DMS79 treated with DMSO at 0.1 percent for 48 hours (cell line): ENCODE results near the gene CBLIF.
"Not testable (repeated sequence)": the region's sequence is repeated elsewhere in the genome, so short reads cannot be mapped to it uniquely, and the experiment has no call there.

Experiments used
- DNase-seq: peaks from one replicate; lab custom pipeline; 2025; lab: John Stamatoyannopoulos, UW

Gene CBLIF

GRCh38 chr11:59847626-59848025, 2.3 kb upstream of the CBLIF start:
- DNase-seq: no peak

- no peak for DNase-seq
These were observed 1.3 kb upstream of the CBLIF start for GRCh38 chr11:59846556-59846955.

DNA sequence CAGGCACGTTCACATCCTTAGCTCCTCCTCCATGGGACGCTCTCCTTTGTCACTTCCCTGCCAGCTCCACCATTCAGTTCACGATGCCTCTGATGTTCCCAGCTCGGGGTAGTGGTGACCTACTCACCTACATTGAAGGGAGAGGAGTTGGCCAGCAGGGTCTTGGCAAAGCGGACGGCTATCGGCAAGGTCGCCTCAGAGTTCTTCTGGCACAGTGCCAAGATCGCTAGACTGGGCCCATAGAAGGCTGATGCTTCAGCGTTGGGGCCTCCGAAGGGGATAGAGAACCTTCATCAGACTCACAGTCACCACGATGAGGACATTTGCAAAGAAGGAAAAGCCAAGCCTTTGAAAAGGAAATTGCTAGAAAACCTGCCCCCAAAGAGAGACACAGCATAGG, 3.0 kb downstream of the CBLIF start:
- DNase-seq: no peak

GRCh38 chr11:59841514-59841913, 3.8 kb downstream of the CBLIF start:
- DNase-seq: no peak

DNA sequence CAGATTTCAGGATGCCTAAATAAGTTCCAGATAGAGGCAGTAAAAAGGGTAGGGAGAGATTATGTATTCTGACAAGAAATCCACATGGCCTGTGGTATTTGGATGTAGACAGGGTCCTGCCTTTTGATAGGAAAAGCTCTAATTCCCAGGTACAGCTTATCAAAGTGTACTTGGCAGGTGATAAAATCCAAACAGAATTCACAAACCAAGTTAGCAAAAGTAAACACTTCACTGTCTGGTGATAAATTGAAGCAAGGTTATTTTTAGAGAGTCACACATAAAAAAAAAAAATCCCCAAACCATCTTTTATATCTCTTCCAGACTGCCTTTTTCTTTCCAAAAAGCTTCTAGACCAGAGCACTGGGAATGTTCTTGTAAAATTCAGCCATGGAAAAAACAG, 5.7 kb downstream of the CBLIF start:
- no peak for DNase-seq

- no peak for DNase-seq
These were observed 11.7 kb downstream of the CBLIF start for GRCh38 chr11:59833602-59834001.

GRCh38 chr11:59829358-59829757, 15.9 kb downstream of the CBLIF start:
- no peak for DNase-seq

- DNase-seq: no peak
These were observed 22.2 kb downstream of the CBLIF start for GRCh38 chr11:59822989-59823566.

- no peak for DNase-seq
These were observed 26.7 kb downstream of the CBLIF start for GRCh38 chr11:59818572-59818971.

DNA sequence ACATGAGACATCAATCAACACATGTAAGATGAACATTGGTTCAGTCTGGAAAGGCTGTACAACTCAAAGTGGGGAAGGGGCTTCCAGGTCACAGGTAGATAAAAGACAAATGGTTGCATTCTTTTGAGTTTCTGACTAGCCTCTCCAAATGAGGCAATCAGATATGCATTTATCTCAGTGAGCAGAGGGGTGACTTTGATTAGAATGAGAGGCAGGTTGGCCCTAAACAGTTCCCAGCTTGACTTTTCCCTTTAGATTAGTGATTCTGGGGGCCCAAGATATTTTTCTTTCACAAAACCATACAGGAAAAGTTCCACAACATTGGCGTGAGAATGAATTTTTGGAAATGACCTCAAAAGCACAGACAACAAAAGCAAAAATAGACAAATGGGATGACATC, 28.9 kb downstream of the CBLIF start:
- DNase-seq: not testable (repeated sequence)

- no peak for DNase-seq
These were observed 29.5 kb downstream of the CBLIF start for GRCh38 chr11:59815754-59816153.

DNA sequence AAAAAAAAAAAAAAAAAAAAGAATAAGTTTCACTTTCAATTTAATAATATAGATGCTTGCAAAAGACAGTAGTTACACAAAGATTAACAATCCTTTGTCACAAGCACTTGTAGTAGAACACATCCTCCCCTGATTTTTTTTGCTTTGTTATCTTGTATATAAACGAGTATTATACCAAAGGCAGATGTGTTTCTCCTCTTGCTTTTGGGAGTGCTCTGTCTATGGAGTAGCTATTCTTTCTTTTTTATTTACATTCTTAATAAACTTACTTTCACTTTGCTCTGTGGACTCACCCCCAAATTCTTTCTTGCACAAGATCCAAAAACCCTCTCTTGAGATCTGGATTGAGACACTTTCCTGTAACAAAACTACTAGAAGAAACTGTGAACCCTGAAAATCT, 31.3 kb downstream of the CBLIF start:
- DNase-seq: no peak

- no peak for DNase-seq
These were observed 31.9 kb downstream of the CBLIF start for GRCh38 chr11:59813364-59813763.

GRCh38 chr11:59812220-59812619, 33.1 kb downstream of the CBLIF start:
- no peak for DNase-seq

- no peak for DNase-seq
These were observed 34.4 kb downstream of the CBLIF start for GRCh38 chr11:59810911-59811259.

DNA sequence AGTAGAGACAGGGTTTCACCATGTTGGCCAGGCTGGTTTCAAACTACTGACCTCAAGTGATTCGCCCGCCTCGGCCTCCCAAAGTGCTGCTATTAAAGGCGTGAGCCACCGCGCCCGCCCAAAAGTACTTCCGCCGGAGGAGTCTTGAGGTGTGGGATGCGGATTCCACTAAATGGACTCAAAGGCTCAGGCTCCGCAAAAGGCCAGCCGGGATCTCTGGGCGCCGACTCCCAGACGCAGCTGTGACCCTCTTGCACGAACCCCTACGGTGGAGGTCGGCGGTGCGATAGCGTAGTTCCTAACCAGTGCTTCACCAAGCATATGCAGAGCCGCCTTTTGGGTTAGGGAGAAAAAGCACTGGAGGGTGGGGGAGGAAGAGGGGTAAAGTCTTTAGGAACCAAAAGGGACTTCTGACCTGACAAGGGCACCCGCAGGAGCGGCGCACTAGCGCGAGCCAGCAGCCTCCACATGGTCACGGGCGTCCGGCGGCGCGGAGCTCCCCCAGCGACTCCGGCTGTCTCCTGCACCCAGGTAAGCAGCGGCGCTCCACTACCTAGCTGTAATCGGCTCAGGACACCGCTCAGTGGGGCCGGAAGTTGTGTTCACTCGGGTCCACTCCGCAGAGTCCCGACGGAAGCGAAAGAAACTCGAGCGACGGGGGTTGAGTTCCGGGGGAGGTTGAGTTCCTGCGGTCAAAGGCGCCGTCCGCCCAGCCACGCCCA, 34.9 kb downstream of the CBLIF start, which contains the start of gene MRPL16:
Gene MRPL16 (minus strand): TSS at position 590 of the 722 bp plus-strand sequence. CDS start 120 bp downstream, at position 470.
- DNase-seq: peak; percentile 88

GRCh38 chr11:59807047-59807610, 38.2 kb downstream of the CBLIF start:
- no peak for DNase-seq

DNA sequence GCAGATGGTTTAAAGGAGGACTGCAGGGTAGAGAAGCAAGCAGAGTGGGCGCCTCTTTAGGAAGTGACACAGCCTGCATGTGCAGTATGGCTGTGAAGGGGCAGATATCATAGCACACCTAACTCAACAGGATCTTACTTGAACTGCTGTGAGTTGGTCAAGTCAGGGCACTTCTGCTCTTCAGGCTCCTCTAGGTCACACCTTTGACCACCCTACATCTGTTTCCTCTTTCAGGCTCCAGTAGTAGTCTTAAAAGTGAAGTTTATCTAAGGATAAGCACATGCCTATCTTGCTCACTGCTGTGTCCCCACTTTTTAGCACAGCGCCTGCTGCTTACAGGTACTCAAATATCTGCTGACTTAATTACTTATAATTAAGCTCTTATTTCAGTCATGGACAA, 41.2 kb downstream of the CBLIF start:
- no peak for DNase-seq

DNA sequence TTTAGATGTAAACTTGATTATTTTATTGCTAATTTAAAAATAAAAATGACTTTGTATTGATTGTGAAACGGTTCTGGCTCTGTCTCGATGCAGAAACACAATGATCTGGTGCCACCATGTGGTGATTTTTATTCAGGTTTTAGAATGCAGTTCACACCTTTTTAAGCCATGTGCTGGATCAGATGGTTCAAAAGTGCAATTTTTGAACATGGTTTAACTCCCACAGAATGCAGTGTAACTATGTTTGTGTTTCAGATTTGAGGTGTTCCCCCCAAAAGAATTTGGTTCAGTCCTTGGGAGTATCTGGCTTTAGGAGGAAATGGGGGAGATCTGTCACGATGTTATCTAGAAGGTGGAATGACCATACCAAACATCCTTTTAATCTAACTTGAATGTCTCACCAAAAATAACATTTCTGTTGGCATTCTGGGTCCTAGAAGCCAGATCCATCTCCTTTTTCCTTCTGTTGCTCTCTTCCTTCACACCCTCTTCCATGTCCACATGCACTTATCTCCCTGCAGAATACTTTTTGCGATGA, 42.6 kb downstream of the CBLIF start:
- DNase-seq: peak; percentile 28

- no peak for DNase-seq
These were observed 43.2 kb downstream of the CBLIF start for GRCh38 chr11:59801981-59802638.

DNA sequence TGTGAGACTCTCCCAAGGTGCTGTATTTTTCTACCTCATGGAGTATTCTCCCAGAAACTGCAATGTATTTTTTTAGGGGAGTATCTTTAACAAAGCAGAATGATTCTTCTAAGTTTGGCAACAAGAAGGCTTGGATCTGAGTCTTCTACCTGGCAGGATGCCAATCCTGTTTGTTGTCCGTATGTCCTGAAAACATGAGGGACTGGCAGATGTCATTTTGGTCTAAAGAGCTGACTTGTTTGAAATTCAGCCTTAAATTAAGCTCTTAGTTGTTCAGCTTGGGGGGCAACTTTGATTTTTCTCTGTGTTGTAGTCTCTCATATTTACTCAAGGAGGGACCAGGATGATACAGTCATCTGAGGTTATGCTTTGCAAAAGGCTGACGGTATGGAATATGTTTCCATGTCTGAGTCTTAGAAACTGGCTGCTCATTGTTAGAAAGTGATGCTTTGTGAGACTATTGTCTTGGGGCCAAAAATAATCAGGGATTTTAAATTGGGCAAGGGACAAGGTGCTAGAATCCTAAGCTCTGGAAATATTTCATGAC, 44.1 kb downstream of the CBLIF start:
- DNase-seq: no peak

DNA sequence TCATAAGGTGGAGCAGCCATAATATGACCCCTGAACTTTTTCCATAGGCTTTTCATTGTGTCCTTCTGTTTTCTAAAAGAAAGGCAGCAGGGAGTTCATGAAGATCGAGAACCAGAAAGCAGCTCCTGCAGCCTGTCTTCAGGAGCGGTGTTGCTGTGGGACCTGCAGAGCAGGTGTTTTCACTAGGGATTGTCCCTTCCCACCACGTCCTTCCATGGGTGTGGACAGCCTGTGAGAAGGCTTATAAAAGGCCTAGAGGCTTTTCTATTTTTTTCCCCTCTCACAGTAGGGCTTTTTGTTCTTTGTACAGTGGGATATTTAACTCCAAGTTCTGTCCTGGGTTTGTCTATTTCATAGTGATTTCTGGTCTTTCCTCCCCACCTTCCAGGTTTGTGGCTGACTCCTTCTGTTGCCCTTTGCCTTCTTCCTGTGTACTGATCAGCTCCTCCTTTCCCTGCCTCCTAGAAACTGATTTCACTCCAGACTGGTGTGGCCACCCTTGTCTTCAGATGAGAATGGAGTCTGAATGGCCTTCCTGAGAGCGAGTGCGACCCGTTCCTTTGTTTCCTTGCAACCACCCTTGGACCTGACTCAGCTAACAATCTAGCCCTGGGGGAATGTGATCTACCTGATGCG, 44.8 kb downstream of the CBLIF start:
- no peak for DNase-seq
